Gastrocnemius medialis (tissue), 4 donors: ENCODE measurements around the gene VPS52. TPM values are rescaled to one million over a fixed set of nuclear protein-coding genes. Genes with fewer than 3 reads are reported as not detected.
"Not testable (repeated sequence)": the region's sequence is repeated elsewhere in the genome, so short reads cannot be mapped to it uniquely, and the experiment has no call there.

Source experiments
- ATAC-seq, 2 donors: fragments of 150-250 bp; one replicate each; pipeline ENCODE4 v1.9.1; 2016
- DNase-seq, 2 donors: peaks; one replicate each; pipeline ENCODE4 v3.0.0-alpha.2; 2019
- H3K27ac ChIP-seq, 4 donors: fragments of 200-600 bp; sonication (generic); 1 replicate in 1 of 4; 2 replicates in 3 of 4; pipeline ENCODE4 v1.5.1; 2016 to 2018; ENCODE audit warnings: mild to moderate bottlenecking in 2 of 4, moderate library complexity in 1 of 4
- H3K27me3 ChIP-seq, 3 donors: fragments of 200-600 bp; sonication (generic) in 2 of 3; 1 replicate in 1 of 3; 2 replicates in 2 of 3; pipeline versions ENCODE4 v1.5.1 to v1.6.0; 2016 to 2019; ENCODE audit warnings: mild to moderate bottlenecking in 1 of 3, moderate library complexity in 1 of 3
- H3K36me3 ChIP-seq, 2 donors: fragments of 200-600 bp; sonication (generic) in 1 of 2; one replicate each; pipeline ENCODE4 v1.5.1; 2017 to 2018
- H3K4me1 ChIP-seq, 2 donors: fragments of 200-600 bp; sonication (generic) in 1 of 2; one replicate each; pipeline ENCODE4 v1.5.1; 2016 to 2017; ENCODE audit warnings: mild to moderate bottlenecking in 2 of 2
- H3K4me3 ChIP-seq, 4 donors: fragments of 200-600 bp; sonication (generic) in 3 of 4; 1 replicate in 1 of 4; 2 replicates in 3 of 4; pipeline ENCODE4 v1.5.1; 2016 to 2019; ENCODE audit warnings: mild to moderate bottlenecking in 2 of 4
- H3K9me3 ChIP-seq, 3 donors: fragments of 200-600 bp; sonication (generic) in 2 of 3; 1 replicate in 1 of 3; 2 replicates in 2 of 3; pipeline ENCODE4 v1.5.1; 2016 to 2019
- POLR2A ChIP-seq, 2 donors: fragments of 450-650 bp; IDR thresholded peaks; one replicate each; pipeline ENCODE4 v1.6.1; 2017; ENCODE audit warnings: antibody characterized with exemption in 2 of 2, mild to moderate bottlenecking in 2 of 2, moderate library complexity in 2 of 2
- in situ Hi-C, 4 donors: fragments of 200-750 bp; cut with MboI; loops; one replicate each; pipeline versions ENCODE4 v1.15.0 to v1.8.0; 2017; ENCODE audit warnings: low sequenced_read_pairs in 4 of 4
- intact Hi-C: fragments of 100-400 bp; cut with DNase I; formaldehyde crosslinking; loops from one replicate; pipeline ENCODE4 v1.15.1; 2023; ENCODE audit warnings: low total_unique reads
- total RNA-seq, 4 donors: library from RNA; depleted of rRNA; stranded (reverse); fragments of >200 nt; gene quantifications; one replicate each; pipeline versions ENCODE4 v1.1.0 to v1.2.3, GENCODE V29; 2016
- TF ChIP-seq, protein P1 (sequence below), 5 experiments: fragments of 450-650 bp in 3 of 5; fragments of 200-600 bp in 2 of 5; sonication (generic) in 2 of 5; IDR thresholded peaks in 4 of 5; conservative IDR thresholded peaks in 1 of 5; 1 replicate in 4 of 5; 2 replicates in 1 of 5; pipeline ENCODE4 v1.5.1; 2016 to 2019; ENCODE audit warnings: antibody characterized with exemption in 5 of 5, mild to moderate bottlenecking in 3 of 5, moderate library complexity in 3 of 5

The VPS52 gene
- total RNA-seq, 4 donors from 2014 or later: 28.7 to 52.8 (median 41.2) TPM

DNA sequence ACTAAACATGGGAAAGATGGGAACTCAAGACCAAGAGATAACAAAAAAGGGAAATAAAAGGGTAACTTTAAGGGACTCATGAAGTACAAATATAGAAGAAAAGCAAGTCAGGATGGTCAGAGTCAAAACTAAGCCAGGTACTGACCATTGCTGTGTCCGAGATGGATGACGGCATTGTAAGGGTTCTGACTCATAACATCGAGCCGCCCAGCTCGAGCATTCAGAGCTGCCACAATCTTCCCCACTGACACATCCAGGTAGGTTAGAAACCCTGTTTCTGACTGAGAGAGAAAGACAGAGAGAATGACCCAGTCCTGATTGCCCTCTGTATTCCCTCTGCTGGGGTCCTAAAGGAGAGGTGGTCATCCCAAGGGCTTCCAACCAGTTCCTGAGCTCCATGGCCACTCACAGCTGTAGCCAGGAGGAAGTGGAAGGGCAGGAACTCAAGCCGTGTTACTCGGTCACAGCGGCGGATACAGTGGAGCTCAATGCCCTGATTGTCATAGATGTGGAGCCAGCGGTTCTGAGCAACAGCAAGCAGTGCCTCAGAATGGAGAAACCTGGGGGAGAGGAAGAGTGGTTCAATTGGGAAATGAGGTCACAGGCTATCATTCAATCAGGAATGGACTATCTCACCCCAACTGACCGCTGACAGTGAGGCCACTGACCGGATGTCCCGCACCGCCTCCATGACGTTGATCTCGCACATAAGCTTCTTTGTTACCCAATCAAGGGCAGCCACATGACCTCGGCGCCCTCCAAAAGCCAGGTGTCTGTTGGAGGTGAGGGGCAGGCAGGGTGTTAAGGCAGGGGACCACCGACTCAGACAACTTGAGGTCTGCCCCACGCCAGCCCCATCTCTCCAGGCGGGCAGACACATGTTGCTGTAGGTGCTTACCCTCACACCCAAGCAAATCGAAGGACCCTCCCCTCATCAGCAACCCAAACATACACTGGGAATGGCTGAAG, 15.6 kb upstream of the VPS52 start:
- no peaks in the 10 kb centered on the region for H3K9me3 ChIP-seq
- intact Hi-C loops (loop anchor here (5.0 kb wide), 1 partner anchor 140 kb away; no protein-coding TSS in a partner anchor), in situ Hi-C loops (loop anchor here in 1 of 4 donors (25.0 kb wide), 1 partner anchor 1425 kb away; the partner anchor contains the start of gene NEU1)

DNA sequence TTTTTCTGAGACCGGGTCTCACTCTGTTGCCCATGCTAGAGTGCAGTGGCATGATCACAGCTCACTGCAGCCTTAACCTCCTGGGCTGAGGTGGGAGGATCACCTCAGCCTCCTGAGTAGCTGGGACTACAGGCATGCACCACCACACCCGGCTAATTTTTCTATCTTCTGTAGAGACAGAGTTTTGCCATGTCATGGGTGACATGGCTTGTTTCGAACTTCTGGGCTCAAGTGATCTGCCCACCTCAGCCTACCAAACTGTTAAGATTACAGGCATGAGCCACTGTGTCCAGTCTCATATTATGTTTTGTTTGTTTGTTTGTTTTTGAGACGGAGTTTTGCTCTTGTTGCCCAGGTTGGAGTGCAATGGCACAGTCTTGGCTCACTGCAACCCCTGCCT, 13.5 kb upstream of the VPS52 start:
- not testable (repeated sequence) for DNase-seq, H3K9me3 ChIP-seq, ATAC-seq, H3K27ac ChIP-seq, H3K4me3 ChIP-seq, H3K27me3 ChIP-seq
- in situ Hi-C loops (loop anchor here in 1 of 4 donors (25.0 kb wide), 1 partner anchor 1423 kb away; the partner anchor contains the start of gene NEU1), intact Hi-C loops (loop anchor here (5.0 kb wide), 1 partner anchor 142 kb away; no protein-coding TSS in a partner anchor)
- Histone ChIP-seq H3K36me3 (peaks cover 0 to 59% of the 10 kb centered on the region in 2 donors), H3K4me1 (peaks cover 15% of the 10 kb centered on the region in 2 donors)

More for the DNA sequence above, 15.6 kb upstream of the VPS52 start:
- Histone ChIP-seq H3K4me1 (peaks cover 18% of the 10 kb centered on the region in 2 donors), H3K27ac (no peak overlapping the region), H3K4me3 (no peak overlapping the region), H3K36me3 (peaks cover 2 to 69% of the 10 kb centered on the region in 2 donors), H3K27me3 (no peaks in the 10 kb centered on the region)
- TF ChIP-seq, protein P1, sequence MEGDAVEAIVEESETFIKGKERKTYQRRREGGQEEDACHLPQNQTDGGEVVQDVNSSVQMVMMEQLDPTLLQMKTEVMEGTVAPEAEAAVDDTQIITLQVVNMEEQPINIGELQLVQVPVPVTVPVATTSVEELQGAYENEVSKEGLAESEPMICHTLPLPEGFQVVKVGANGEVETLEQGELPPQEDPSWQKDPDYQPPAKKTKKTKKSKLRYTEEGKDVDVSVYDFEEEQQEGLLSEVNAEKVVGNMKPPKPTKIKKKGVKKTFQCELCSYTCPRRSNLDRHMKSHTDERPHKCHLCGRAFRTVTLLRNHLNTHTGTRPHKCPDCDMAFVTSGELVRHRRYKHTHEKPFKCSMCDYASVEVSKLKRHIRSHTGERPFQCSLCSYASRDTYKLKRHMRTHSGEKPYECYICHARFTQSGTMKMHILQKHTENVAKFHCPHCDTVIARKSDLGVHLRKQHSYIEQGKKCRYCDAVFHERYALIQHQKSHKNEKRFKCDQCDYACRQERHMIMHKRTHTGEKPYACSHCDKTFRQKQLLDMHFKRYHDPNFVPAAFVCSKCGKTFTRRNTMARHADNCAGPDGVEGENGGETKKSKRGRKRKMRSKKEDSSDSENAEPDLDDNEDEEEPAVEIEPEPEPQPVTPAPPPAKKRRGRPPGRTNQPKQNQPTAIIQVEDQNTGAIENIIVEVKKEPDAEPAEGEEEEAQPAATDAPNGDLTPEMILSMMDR (IDR thresholded peaks at IDR 0.05 in 4 of 5, conservative IDR thresholded peaks at IDR 0.05 in 1 of 5): no peak
- TF ChIP-seq POLR2A (IDR thresholded peaks at IDR 0.05): no peak
- no peak for ATAC-seq
- DNase-seq: no peak

DNA sequence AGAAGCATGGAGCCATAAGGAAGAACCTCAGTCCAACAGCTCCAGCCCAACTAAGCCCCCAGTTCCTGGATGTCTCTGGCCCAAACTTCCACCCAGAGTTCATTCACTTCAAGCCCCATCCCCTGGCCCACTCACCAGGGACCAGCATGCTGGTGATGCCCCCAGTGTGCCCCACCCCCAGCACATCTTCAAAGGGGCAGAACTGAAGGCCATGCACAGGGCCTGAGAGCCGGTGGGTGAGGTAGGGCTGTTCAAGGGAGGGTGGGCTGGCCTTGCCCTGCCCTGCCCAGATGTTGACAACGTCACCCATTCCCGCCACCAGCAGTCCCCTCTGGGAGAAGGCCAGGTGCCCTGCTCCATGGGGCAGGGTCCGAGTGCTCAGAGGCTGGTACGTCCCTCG, 8.9 kb upstream of the VPS52 start:
- DNase-seq: no peak
- in situ Hi-C loops: loop anchor here in 1 of 4 donors (25.0 kb wide), 1 partner anchor 1418 kb away; the partner anchor contains the start of gene NEU1
- no peaks in the 10 kb centered on the region for H3K9me3 ChIP-seq
- H3K27me3 ChIP-seq: no peaks in the 10 kb centered on the region
- intact Hi-C loops: no loop called here
- peak overlapping the region in 3 of 4 donors; percentile 10 to 81 (median 40) for H3K27ac ChIP-seq
- peaks cover 0 to 50% of the 10 kb centered on the region in 2 donors for H3K36me3 ChIP-seq
- no peak overlapping the region for H3K4me3 ChIP-seq
- no peak for ATAC-seq
- TF ChIP-seq, protein P1 (IDR thresholded peaks at IDR 0.05 in 4 of 5, conservative IDR thresholded peaks at IDR 0.05 in 1 of 5): no peak
- TF ChIP-seq POLR2A (IDR thresholded peaks at IDR 0.05): no peak
- H3K4me1 ChIP-seq: peaks cover 23 to 38% of the 10 kb centered on the region in 2 donors

DNA sequence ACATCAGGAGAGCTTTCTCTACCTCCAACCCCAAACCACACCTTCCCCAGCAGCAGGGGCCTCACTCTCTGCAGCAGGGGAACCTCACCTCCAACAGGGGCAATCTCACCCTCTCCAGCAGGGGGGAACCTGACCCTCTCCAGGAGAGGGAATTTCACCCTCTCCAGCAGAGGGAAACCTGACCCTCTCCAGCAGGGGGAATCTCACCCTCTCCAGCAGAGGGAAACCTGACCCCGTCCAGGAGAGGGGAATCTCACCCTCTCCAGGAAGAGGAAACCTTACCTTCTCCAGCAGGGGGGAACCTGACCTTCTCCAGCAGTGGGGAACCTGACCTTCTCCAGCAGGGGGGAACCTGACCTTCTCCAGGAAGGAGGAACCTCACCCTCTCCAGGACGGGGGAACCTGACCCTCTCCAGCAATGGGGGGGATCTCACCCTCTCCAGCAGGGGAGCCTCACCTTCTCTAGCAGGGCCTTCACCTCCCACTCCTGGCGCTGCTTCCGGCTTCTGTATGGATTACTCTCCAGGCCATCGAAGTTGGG, 8.4 kb upstream of the VPS52 start:
- Histone ChIP-seq H3K27me3 (no peaks in the 10 kb centered on the region), H3K36me3 (peaks cover 0 to 50% of the 10 kb centered on the region in 2 donors), H3K27ac (peak overlapping the region in 3 of 4 donors; percentile 10 to 81 (median 40)), H3K4me3 (no peak overlapping the region), H3K9me3 (no peaks in the 10 kb centered on the region), H3K4me1 (peaks cover 24 to 43% of the 10 kb centered on the region in 2 donors)
- TF ChIP-seq, protein P1 (IDR thresholded peaks at IDR 0.05 in 4 of 5, conservative IDR thresholded peaks at IDR 0.05 in 1 of 5): peak in 3 of 5 experiments; percentile 39 to 44 (median 44)
- TF ChIP-seq POLR2A (IDR thresholded peaks at IDR 0.05): no peak
- in situ Hi-C loops (loop anchor here in 1 of 4 donors (25.0 kb wide), 1 partner anchor 1418 kb away; the partner anchor contains the start of gene NEU1), intact Hi-C loops (loop anchor here (10.0 kb wide), 1 partner anchor 1105 kb away; the partner anchor contains the start of genes AGPAT1 and RNF5)
- peak; percentile 60 to 76 for ATAC-seq
- DNase-seq: peak in 1 of 2 donors; percentile 65
